CD4-positive, alpha-beta memory T cell (primary cell): ENCODE results near the gene NENF. TPM values are rescaled to one million over a fixed set of nuclear protein-coding genes. Genes with fewer than 3 reads are reported as not detected.

Source experiments
- CTCF ChIA-PET: fragments of 350-600 bp; sonication (Branson Sonifier 250); formaldehyde crosslinking; loops from one replicate; lab custom pipeline; 2021; ENCODE audit warnings: inconsistent platforms; ENCODE audit not compliant: partially characterized antibody; lab: Charles Lee
- POLR2A ChIA-PET: fragments of 350-600 bp; sonication (Branson Sonifier 250); formaldehyde crosslinking; loops from one replicate; lab custom pipeline; 2021; ENCODE audit not compliant: partially characterized antibody; lab: Charles Lee
- DNase-seq, 5 donors: peaks; one replicate each; pipeline versions ENCODE4 v3.0.0 to v3.0.0-alpha.2; 2020 to 2022; ENCODE audit warnings: mixed read lengths in 1 of 5
- H3K27ac ChIP-seq: one replicate; pipeline ENCODE4 v1.7.0; 2013; ENCODE audit warnings: low read depth, low read length
- H3K27me3 ChIP-seq: 2 replicates; pipeline ENCODE4 v1.7.0; 2013; ENCODE audit warnings: mild to moderate bottlenecking, low read length, moderate library complexity; ENCODE audit not compliant: insufficient read depth
- H3K36me3 ChIP-seq: 2 replicates; pipeline ENCODE4 v1.7.0; 2013; ENCODE audit warnings: mild to moderate bottlenecking, low read length, moderate library complexity; ENCODE audit not compliant: insufficient read depth
- H3K4me1 ChIP-seq: 2 replicates; pipeline ENCODE4 v1.7.0; 2013; ENCODE audit warnings: mild to moderate bottlenecking, low read length, moderate library complexity; ENCODE audit not compliant: insufficient read depth
- H3K4me3 ChIP-seq, 2 donors: one replicate each; pipeline ENCODE4 v1.7.0; 2013; ENCODE audit warnings: low read length in 2 of 2, mild to moderate bottlenecking in 1 of 2
- H3K9me3 ChIP-seq, 2 donors: one replicate each; pipeline ENCODE4 v1.7.0; 2013; ENCODE audit warnings: low read length in 2 of 2, control low read depth in 1 of 2; ENCODE audit not compliant: control insufficient read depth in 1 of 2
- H3K27ac Mint-ChIP-seq, 7 donors: one replicate each; pipeline ENCODE4 v1.8.0; 2020 to 2021; ENCODE audit warnings: mixed read lengths in 7 of 7, mild to moderate bottlenecking in 6 of 7, inconsistent platforms in 3 of 7, moderate library complexity in 3 of 7
- H3K27me3 Mint-ChIP-seq, 2 donors: one replicate each; pipeline ENCODE4 v1.8.0; 2020 to 2021; ENCODE audit warnings: mixed read lengths in 2 of 2
- H3K36me3 Mint-ChIP-seq, 2 donors: one replicate each; pipeline ENCODE4 v1.8.0; 2020 to 2021; ENCODE audit warnings: mixed read lengths in 2 of 2, inconsistent platforms in 1 of 2, mild to moderate bottlenecking in 1 of 2
- H3K4me1 Mint-ChIP-seq, 4 donors: one replicate each; pipeline ENCODE4 v1.8.0; 2020 to 2021; ENCODE audit warnings: mixed read lengths in 4 of 4, mild to moderate bottlenecking in 1 of 4
- H3K4me3 Mint-ChIP-seq, 8 donors: one replicate each; pipeline ENCODE4 v1.8.0; 2020 to 2021; ENCODE audit warnings: mixed read lengths in 8 of 8, mild to moderate bottlenecking in 7 of 8, moderate library complexity in 6 of 8, inconsistent platforms in 3 of 8
- H3K9me3 Mint-ChIP-seq, 8 donors: one replicate each; pipeline ENCODE4 v1.8.0; 2020 to 2021; ENCODE audit warnings: mixed read lengths in 8 of 8, mild to moderate bottlenecking in 5 of 8, inconsistent platforms in 3 of 8, moderate library complexity in 1 of 8
- intact Hi-C: fragments of 100-400 bp; cut with micrococcal nuclease; formaldehyde crosslinking; loops from one replicate; pipeline ENCODE4 v1.15.1; 2023
- polyA plus RNA-seq, 2 donors: library from polyadenylated mRNA; unstranded; fragments of 300-500 nt; fragmentation: Illumina TruSeq; gene quantifications; one replicate each; pipeline ENCODE4 v1.2.3, GENCODE V29; 2021
- total RNA-seq, 2 experiments: library from RNA; stranded (reverse); gene quantifications; one replicate each; pipeline ENCODE4 v1.2.3, GENCODE V29; 2021

The NENF gene
- total and polyA plus RNA-seq, 4 experiments from 2014 or later = 18.7 to 76.2 (median 31.8) TPM

GRCh38 chr1:212414328-212415106, 18.2 kb upstream of the NENF start, which contains the start of gene PACC1:
Gene PACC1 (minus strand): TSS chr1:212414886. CDS start chr1:212414757, 129 bp downstream.
- Histone ChIP-seq H3K9me3 (no peaks in the 10 kb centered on the region), H3K36me3 (peaks cover 14% of the 10 kb centered on the region), H3K27me3 (no peaks in the 10 kb centered on the region), H3K27ac (peak within 1 kb of the TSS; percentile 71), H3K4me1 (peaks cover 19% of the 10 kb centered on the region), H3K4me3 (peak within 1 kb of the TSS; percentile 90 to 92)
- intact Hi-C loops = loop anchor here (1.0 kb wide), 3 partner anchors 18 to 379 kb away; partner anchors contain the start of genes DTL, INTS7 and NENF
- ChIA-PET CTCF (interaction anchor here (0.6 to 2.0 kb wide), 9 partner anchors 16 to 379 kb away, joined by 3 to 9 read pairs (median 3); partner anchors contain the start of genes DTL and INTS7), POLR2A (interaction anchor here (0.6 to 1.6 kb wide), 6 partner anchors 18 to 687 kb away, joined by 3 to 7 read pairs (median 4); partner anchors contain the start of genes DTL, INTS7 and NENF)
- peak within 1 kb of the TSS; percentile 87 to 97 (median 96) for H3K4me3 Mint-ChIP-seq
- peaks cover 16 to 38% (median 24%) of the 10 kb centered on the region in 4 donors for H3K4me1 Mint-ChIP-seq
- H3K27me3 Mint-ChIP-seq = no peaks in the 10 kb centered on the region
- no peaks in the 10 kb centered on the region for H3K9me3 Mint-ChIP-seq
- H3K27ac Mint-ChIP-seq = peak within 1 kb of the TSS; percentile 88 to 96 (median 95)
- peak; percentile 87 to 89 (median 88) for DNase-seq
- H3K36me3 Mint-ChIP-seq = peaks cover 18 to 27% of the 10 kb centered on the region in 2 donors

GRCh38 chr1:212415107-212415841, 17.4 kb upstream of the NENF start:
- intact Hi-C loops = loop anchor here (1.0 kb wide), 1 partner anchor 380 kb away; the partner anchor contains the start of genes DTL and INTS7
- CTCF ChIA-PET = interaction anchor here (0.6 to 2.0 kb wide), 6 partner anchors 15 to 380 kb away, joined by 3 to 9 read pairs (median 3); partner anchors contain the start of genes DTL and INTS7

GRCh38 chr1:212421165-212421564, 11.6 kb upstream of the NENF start:
- no peaks in the 10 kb centered on the region for H3K9me3 ChIP-seq
- CTCF ChIA-PET = no interaction called here
- H3K4me1 Mint-ChIP-seq = peaks cover 0 to 2% (median 0%) of the 10 kb centered on the region in 4 donors
- no peak overlapping the region for H3K4me3 ChIP-seq
- no peak for DNase-seq
- peaks cover 6% of the 10 kb centered on the region in 2 donors for H3K27me3 Mint-ChIP-seq
- no peaks in the 10 kb centered on the region for H3K9me3 Mint-ChIP-seq
- intact Hi-C loops = no loop called here
- POLR2A ChIA-PET = no interaction called here
- H3K36me3 Mint-ChIP-seq = no peaks in the 10 kb centered on the region
- H3K27ac Mint-ChIP-seq = no peak overlapping the region
- no peaks in the 10 kb centered on the region for H3K36me3 ChIP-seq
- H3K4me3 Mint-ChIP-seq = no peak overlapping the region
- H3K27ac ChIP-seq = no peak overlapping the region
- no peaks in the 10 kb centered on the region for H3K4me1 ChIP-seq
- H3K27me3 ChIP-seq = no peaks in the 10 kb centered on the region

More at GRCh38 chr1:212415107-212415841, 17.4 kb upstream of the NENF start:
- DNase-seq = no peak
- Mint-ChIP-seq H3K27ac (peak overlapping the region; percentile 88 to 96 (median 95)), H3K27me3 (no peaks in the 10 kb centered on the region), H3K4me3 (peak overlapping the region; percentile 87 to 97 (median 96)), H3K9me3 (no peaks in the 10 kb centered on the region), H3K36me3 (peaks cover 10 to 19% of the 10 kb centered on the region in 2 donors), H3K4me1 (peaks cover 16 to 38% (median 24%) of the 10 kb centered on the region in 4 donors)
- peaks cover 6% of the 10 kb centered on the region for H3K36me3 ChIP-seq
- no peaks in the 10 kb centered on the region for H3K27me3 ChIP-seq
- H3K9me3 ChIP-seq = no peaks in the 10 kb centered on the region
- POLR2A ChIA-PET = interaction anchor here (0.6 to 1.6 kb wide), 4 partner anchors 18 to 380 kb away, joined by 3 to 7 read pairs (median 4); partner anchors contain the start of genes DTL, INTS7 and NENF
- H3K27ac ChIP-seq = peak overlapping the region; percentile 71
- H3K4me1 ChIP-seq = peaks cover 19% of the 10 kb centered on the region
- H3K4me3 ChIP-seq = peak overlapping the region; percentile 90 to 92

GRCh38 chr1:212423879-212424278, 8.8 kb upstream of the NENF start:
- no peaks in the 10 kb centered on the region for H3K27me3 ChIP-seq
- Mint-ChIP-seq H3K27ac (no peak overlapping the region), H3K36me3 (no peaks in the 10 kb centered on the region), H3K4me1 (no peaks in the 10 kb centered on the region), H3K27me3 (peaks cover 6 to 8% of the 10 kb centered on the region in 2 donors), H3K4me3 (no peak overlapping the region), H3K9me3 (no peaks in the 10 kb centered on the region)
- H3K4me3 ChIP-seq = no peak overlapping the region
- H3K4me1 ChIP-seq = no peaks in the 10 kb centered on the region
- no peaks in the 10 kb centered on the region for H3K9me3 ChIP-seq
- no peaks in the 10 kb centered on the region for H3K36me3 ChIP-seq
- CTCF ChIA-PET = interaction anchor here (0.6 kb wide), 1 partner anchor 32 kb away, joined by 3 read pairs; no protein-coding TSS in a partner anchor
- H3K27ac ChIP-seq = no peak overlapping the region
- POLR2A ChIA-PET = no interaction called here
- intact Hi-C loops = no loop called here
- no peak for DNase-seq

- Mint-ChIP-seq H3K9me3 (no peaks in the 10 kb centered on the region), H3K4me3 (no peak overlapping the region), H3K36me3 (no peaks in the 10 kb centered on the region), H3K27me3 (peaks cover 8 to 9% of the 10 kb centered on the region in 2 donors), H3K4me1 (peaks cover 3 to 14% (median 6%) of the 10 kb centered on the region in 4 donors), H3K27ac (no peak overlapping the region)
- no peak overlapping the region for H3K4me3 ChIP-seq
- intact Hi-C loops = no loop called here
- no peaks in the 10 kb centered on the region for H3K36me3 ChIP-seq
- no peak for DNase-seq
- POLR2A ChIA-PET = no interaction called here
- H3K4me1 ChIP-seq = peaks cover 7% of the 10 kb centered on the region
- CTCF ChIA-PET = interaction anchor here (1.3 to 4.2 kb wide), 2 partner anchors 27 to 29 kb away, joined by 3 to 20 read pairs; no protein-coding TSS in a partner anchor
- H3K27me3 ChIP-seq = no peaks in the 10 kb centered on the region
- no peak overlapping the region for H3K27ac ChIP-seq
- H3K9me3 ChIP-seq = no peaks in the 10 kb centered on the region
Measured at GRCh38 chr1:212428496-212428895, 4.2 kb upstream of the NENF start.

GRCh38 chr1:212430416-212430815, 2.3 kb upstream of the NENF start:
- no peak for DNase-seq
- Mint-ChIP-seq H3K36me3 (no peaks in the 10 kb centered on the region), H3K9me3 (no peaks in the 10 kb centered on the region), H3K27me3 (peaks cover 3% of the 10 kb centered on the region in 2 donors), H3K27ac (no peak overlapping the region), H3K4me1 (peaks cover 10 to 28% (median 18%) of the 10 kb centered on the region in 4 donors), H3K4me3 (no peak overlapping the region)
- CTCF ChIA-PET = interaction anchor here (1.1 to 1.6 kb wide), 3 partner anchors 16 to 395 kb away, joined by 3 to 8 read pairs (median 3); partner anchors contain the start of genes DTL, INTS7 and PACC1
- intact Hi-C loops = loop anchor here (5.0 to 10.0 kb wide), 3 partner anchors 127 to 756 kb away; partner anchors contain the start of genes LPGAT1 and NEK2
- no peak overlapping the region for H3K4me3 ChIP-seq
- no peak overlapping the region for H3K27ac ChIP-seq
- H3K9me3 ChIP-seq = no peaks in the 10 kb centered on the region
- no peaks in the 10 kb centered on the region for H3K36me3 ChIP-seq
- H3K4me1 ChIP-seq = peaks cover 20% of the 10 kb centered on the region
- POLR2A ChIA-PET = no interaction called here
- H3K27me3 ChIP-seq = no peaks in the 10 kb centered on the region
